Measurements from ENCODE around the gene KLHL29. TPM values are rescaled to one million over a fixed set of nuclear protein-coding genes. Genes with fewer than 3 reads are reported as not detected.

The KLHL29 gene
- total and polyA plus RNA-seq, 5 donors from 2014 or later, result 0.09 to 1.3 (median 0.24) TPM

DNA sequence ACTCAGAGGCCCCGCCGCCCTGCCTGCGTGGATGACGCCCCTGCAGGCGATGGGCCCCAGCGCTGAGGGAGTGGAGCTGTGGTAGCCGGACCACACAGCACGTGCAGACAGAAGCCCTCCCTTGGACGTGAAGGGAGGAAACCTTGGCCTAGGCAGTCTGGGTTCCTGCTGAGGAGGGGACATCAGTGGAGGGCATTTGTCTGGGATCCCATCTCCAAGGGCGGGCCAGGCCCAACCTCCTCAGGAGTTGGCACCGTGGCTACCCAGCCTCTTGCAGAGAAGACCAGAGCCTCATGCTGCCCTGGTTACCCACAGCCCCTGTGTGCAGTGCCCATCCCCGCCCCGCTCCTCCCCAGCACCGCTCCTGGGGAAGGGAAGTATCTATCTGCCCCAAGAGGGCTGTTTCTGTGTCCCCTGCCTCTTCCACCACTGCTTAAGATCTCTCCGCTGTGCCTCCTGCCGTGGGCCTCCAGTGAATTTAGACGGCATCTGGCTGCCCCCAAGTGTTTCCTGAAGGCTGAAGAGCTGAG, 241.8 kb downstream of the KLHL29 start:
- Histone ChIP-seq H3K36me3 (ENCODE audit: control insufficient read depth, insufficient read depth, low read length) (no peaks in the 10 kb centered on the region), H3K4me1 (ENCODE audit: control insufficient read depth, insufficient read depth, low read length, poor library complexity, severe bottlenecking) (no peaks in the 10 kb centered on the region), H3K27ac (ENCODE audit: insufficient read depth, low read length, poor library complexity, severe bottlenecking) (no peak overlapping the region), H3K4me3 (ENCODE audit: low read depth, low read length) (no peak overlapping the region), H3K9me3 (ENCODE audit: control insufficient read depth in 2 of 2, low read length in 2 of 2) (peaks cover 0 to 11% of the 10 kb centered on the region in 2 experiments), H3K27me3 (ENCODE audit: control insufficient read depth, insufficient read depth, low read length) (no peaks in the 10 kb centered on the region)
- Mint-ChIP-seq H3K27ac (no peak overlapping the region), H3K36me3 (no peaks in the 10 kb centered on the region), H3K4me3 (no peak overlapping the region), H3K9me3 (peaks cover 0 to 10% (median 0%) of the 10 kb centered on the region in 7 donors), H3K27me3 (no peaks in the 10 kb centered on the region), H3K4me1 (no peaks in the 10 kb centered on the region)
- DNase-seq (no peak), ATAC-seq (ENCODE audit: low read depth in 2 of 2) (no peak)

DNA sequence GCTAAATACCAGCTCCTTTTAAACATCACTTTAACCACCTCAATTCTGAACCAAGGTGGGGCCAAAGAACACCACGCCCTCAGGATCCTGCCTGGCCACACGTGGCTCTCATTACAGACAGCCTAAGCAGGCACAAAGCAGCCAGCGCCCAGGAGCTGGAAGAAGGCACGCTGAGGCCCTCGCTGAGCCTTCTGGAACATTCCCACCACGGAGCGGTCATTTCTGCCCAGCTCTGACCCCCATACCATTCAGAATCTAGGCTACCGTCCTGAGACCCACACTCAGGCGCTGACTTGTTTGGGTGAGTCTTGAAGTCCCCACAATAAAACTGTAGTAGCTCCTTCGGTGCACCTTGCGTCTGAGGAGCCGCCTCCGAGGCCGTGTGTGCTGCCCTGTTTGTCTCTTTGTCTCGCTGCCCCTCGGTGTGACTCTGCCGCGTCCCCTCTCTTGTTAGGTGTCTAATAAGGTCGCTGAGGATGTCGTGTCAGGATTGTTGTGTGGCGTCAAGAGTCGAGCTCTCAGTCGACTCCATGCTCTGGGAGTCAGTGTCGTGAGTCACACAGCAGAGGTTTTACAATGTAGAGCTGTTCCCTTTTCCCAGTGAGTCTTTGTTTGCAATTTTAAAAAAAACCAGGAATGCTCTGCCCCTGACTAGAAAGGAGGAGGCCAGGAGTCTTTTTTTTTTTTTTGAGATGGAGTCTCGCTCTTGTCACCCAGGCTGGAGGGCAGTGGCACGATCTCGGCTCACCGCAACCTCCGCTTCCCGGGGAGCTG, 242.4 kb downstream of the KLHL29 start:
- no peaks in the 10 kb centered on the region for H3K27me3 Mint-ChIP-seq
- Histone ChIP-seq H3K9me3 (ENCODE audit: control insufficient read depth in 2 of 2, low read length in 2 of 2) (peaks cover 0 to 11% of the 10 kb centered on the region in 2 experiments), H3K27ac (ENCODE audit: insufficient read depth, low read length, poor library complexity, severe bottlenecking) (no peak overlapping the region), H3K4me3 (ENCODE audit: low read depth, low read length) (no peak overlapping the region), H3K27me3 (ENCODE audit: control insufficient read depth, insufficient read depth, low read length) (no peaks in the 10 kb centered on the region), H3K4me1 (ENCODE audit: control insufficient read depth, insufficient read depth, low read length, poor library complexity, severe bottlenecking) (no peaks in the 10 kb centered on the region), H3K36me3 (ENCODE audit: control insufficient read depth, insufficient read depth, low read length) (no peaks in the 10 kb centered on the region)
- ATAC-seq (ENCODE audit: low read depth in 2 of 2) (no peak), DNase-seq (no peak)
- peak overlapping the region in 1 of 4 donors; percentile 32 for H3K4me3 Mint-ChIP-seq
- no peak overlapping the region for H3K27ac Mint-ChIP-seq
- no peaks in the 10 kb centered on the region for H3K36me3 Mint-ChIP-seq
- no peaks in the 10 kb centered on the region for H3K4me1 Mint-ChIP-seq
- peaks cover 0 to 10% (median 0%) of the 10 kb centered on the region in 7 donors for H3K9me3 Mint-ChIP-seq

DNA sequence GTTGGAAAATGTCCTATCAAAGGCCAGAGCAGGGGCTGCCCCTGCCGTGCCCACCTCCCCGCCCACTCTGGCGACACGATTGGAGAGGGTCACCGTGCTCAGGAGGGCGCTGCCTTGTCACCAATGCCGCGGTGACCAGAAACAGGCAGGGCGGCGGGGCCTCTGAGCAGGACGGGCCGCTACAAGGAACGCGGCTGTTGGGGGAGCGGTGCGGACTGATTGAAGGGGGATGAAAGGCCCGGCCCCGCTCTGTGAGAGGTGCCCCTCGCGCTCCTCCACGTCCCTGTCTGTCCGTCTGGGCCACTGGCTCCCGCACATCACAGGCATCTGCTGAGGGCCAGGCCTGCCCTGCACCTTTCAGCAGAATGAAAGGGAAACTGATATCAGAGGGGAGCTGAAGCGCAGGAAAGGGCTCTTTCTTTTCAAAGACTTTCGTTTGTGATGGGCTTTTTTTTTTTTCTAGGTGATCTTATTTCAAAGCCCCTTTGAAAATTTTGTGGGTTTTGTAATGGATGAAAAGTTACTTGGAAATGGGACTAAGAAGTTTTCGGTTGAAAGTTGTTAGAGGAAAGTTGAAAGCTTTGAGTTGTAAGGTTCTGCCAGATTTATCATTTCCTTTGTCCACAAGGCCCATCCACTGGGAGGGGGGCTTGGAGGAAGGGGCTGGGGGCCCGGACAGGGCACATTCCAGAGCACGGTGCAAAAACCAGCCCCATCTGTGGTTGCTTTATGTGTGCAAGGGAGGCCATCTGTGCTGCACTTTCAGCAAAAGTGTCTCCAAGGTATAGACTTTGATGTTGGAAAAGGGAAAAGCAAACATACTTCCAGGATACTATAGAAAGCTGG, 244.2 kb downstream of the KLHL29 start:
- Mint-ChIP-seq H3K9me3 (peaks cover 0 to 4% (median 0%) of the 10 kb centered on the region in 7 donors), H3K27me3 (no peaks in the 10 kb centered on the region), H3K4me3 (no peak overlapping the region), H3K4me1 (no peaks in the 10 kb centered on the region), H3K27ac (no peak overlapping the region), H3K36me3 (no peaks in the 10 kb centered on the region)
- H3K27me3 ChIP-seq (ENCODE audit: control insufficient read depth, insufficient read depth, low read length), result no peaks in the 10 kb centered on the region
- H3K36me3 ChIP-seq (ENCODE audit: control insufficient read depth, insufficient read depth, low read length), result no peaks in the 10 kb centered on the region
- H3K4me1 ChIP-seq (ENCODE audit: control insufficient read depth, insufficient read depth, low read length, poor library complexity, severe bottlenecking), result no peaks in the 10 kb centered on the region
- ATAC-seq (ENCODE audit: low read depth in 2 of 2) (no peak), DNase-seq (no peak)
- no peak overlapping the region for H3K27ac ChIP-seq (ENCODE audit: insufficient read depth, low read length, poor library complexity, severe bottlenecking)
- H3K9me3 ChIP-seq (ENCODE audit: control insufficient read depth in 2 of 2, low read length in 2 of 2), result peaks cover 0 to 5% of the 10 kb centered on the region in 2 experiments
- no peak overlapping the region for H3K4me3 ChIP-seq (ENCODE audit: low read depth, low read length)

DNA sequence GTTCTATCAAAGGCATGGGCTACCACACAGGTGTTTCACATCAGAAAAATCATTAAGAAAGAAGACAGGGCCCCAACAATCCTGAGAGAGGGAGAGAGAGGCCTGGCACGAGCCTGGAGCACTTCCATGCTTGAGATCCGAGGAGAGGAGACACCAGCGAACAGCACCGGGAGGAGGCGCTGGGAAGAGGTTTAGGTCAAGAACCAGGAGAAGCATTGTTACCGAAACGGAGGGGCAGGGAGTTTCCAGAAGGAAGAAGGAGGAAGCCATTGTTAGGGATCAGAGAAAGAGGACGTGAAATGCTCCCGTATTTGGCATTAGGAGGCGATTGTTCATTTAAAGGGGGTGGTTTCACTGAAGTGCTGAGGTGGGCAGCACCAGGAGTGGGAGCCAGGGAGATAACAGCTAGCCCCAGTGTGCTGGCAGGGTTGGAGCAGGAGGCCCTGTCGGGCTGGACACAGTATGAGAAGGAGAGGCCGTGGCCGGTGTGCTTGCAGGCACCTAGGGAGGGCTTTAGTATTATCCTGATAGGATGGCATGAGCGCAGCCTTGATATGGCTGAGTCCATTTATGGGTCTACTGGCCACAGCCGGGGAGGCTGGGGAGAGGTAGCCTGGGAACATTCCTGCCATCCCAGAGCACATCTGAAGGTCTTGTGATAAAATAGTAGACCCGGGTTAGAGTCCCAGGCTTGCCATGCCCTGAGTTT, 244.9 kb downstream of the KLHL29 start:
- no peak overlapping the region for H3K4me3 Mint-ChIP-seq
- H3K36me3 Mint-ChIP-seq, result no peaks in the 10 kb centered on the region
- H3K27ac Mint-ChIP-seq, result no peak overlapping the region
- Histone ChIP-seq H3K27ac (ENCODE audit: insufficient read depth, low read length, poor library complexity, severe bottlenecking) (no peak overlapping the region), H3K9me3 (ENCODE audit: control insufficient read depth in 2 of 2, low read length in 2 of 2) (no peaks in the 10 kb centered on the region), H3K4me3 (ENCODE audit: low read depth, low read length) (no peak overlapping the region), H3K36me3 (ENCODE audit: control insufficient read depth, insufficient read depth, low read length) (no peaks in the 10 kb centered on the region), H3K4me1 (ENCODE audit: control insufficient read depth, insufficient read depth, low read length, poor library complexity, severe bottlenecking) (no peaks in the 10 kb centered on the region), H3K27me3 (ENCODE audit: control insufficient read depth, insufficient read depth, low read length) (no peaks in the 10 kb centered on the region)
- H3K4me1 Mint-ChIP-seq, result no peaks in the 10 kb centered on the region
- peaks cover 0 to 2% (median 0%) of the 10 kb centered on the region in 7 donors for H3K9me3 Mint-ChIP-seq
- DNase-seq, result no peak
- H3K27me3 Mint-ChIP-seq, result no peaks in the 10 kb centered on the region
- no peak for ATAC-seq (ENCODE audit: low read depth in 2 of 2)

DNA sequence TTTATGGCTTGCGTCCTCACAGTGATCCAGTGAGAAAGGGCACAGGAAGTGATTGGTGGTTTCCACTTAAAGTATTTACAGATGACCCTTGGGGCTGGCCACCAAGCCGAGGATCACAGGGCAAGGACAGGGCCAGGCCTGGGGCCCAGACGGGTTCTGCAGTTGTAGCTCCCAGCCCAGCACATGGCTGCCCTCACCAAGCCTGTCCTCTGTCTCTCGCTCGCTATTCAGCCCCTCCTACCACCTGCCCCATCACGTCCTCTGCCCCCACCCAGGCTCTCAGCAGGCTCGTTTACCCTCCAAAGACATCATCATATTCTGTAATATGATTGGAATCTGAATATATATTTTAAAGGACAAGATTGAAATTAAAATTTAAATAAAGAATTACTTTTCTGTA, 246.0 kb downstream of the KLHL29 start:
- no peaks in the 10 kb centered on the region for H3K27me3 ChIP-seq (ENCODE audit: control insufficient read depth, insufficient read depth, low read length)
- H3K4me3 ChIP-seq (ENCODE audit: low read depth, low read length), result no peak overlapping the region
- no peak overlapping the region for H3K27ac ChIP-seq (ENCODE audit: insufficient read depth, low read length, poor library complexity, severe bottlenecking)
- no peaks in the 10 kb centered on the region for H3K4me1 ChIP-seq (ENCODE audit: control insufficient read depth, insufficient read depth, low read length, poor library complexity, severe bottlenecking)
- Mint-ChIP-seq H3K4me3 (no peak overlapping the region), H3K4me1 (no peaks in the 10 kb centered on the region), H3K27me3 (no peaks in the 10 kb centered on the region), H3K9me3 (peaks cover 0 to 2% (median 0%) of the 10 kb centered on the region in 7 donors), H3K27ac (no peak overlapping the region), H3K36me3 (no peaks in the 10 kb centered on the region)
- ATAC-seq (ENCODE audit: low read depth in 2 of 2) (no peak), DNase-seq (no peak)
- no peaks in the 10 kb centered on the region for H3K9me3 ChIP-seq (ENCODE audit: control insufficient read depth in 2 of 2, low read length in 2 of 2)
- no peaks in the 10 kb centered on the region for H3K36me3 ChIP-seq (ENCODE audit: control insufficient read depth, insufficient read depth, low read length)

DNA sequence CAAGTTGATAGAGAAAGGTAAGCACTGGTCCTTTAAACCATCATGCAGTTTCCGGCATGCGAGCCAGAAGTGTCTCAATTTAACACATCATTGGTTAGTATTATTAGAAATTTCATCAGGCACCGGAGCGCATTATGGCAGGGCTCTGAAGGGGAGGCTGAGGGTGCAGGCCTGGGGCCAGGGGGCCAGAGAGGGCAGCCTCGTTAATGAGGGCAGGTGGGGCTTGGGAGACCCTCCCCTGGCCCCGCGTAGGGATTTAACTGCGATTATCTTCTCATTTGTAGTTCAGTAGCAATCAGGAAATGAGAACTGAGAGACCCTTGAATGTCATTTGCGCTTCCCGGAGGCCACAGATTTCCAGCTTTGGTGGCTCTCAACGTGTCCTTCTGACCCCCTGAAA, 246.4 kb downstream of the KLHL29 start:
- Mint-ChIP-seq H3K36me3 (no peaks in the 10 kb centered on the region), H3K4me1 (no peaks in the 10 kb centered on the region), H3K27me3 (no peaks in the 10 kb centered on the region), H3K9me3 (peaks cover 0 to 2% (median 0%) of the 10 kb centered on the region in 7 donors), H3K27ac (no peak overlapping the region), H3K4me3 (no peak overlapping the region)
- H3K4me3 ChIP-seq (ENCODE audit: low read depth, low read length), result no peak overlapping the region
- ATAC-seq (ENCODE audit: low read depth in 2 of 2), result no peak
- H3K4me1 ChIP-seq (ENCODE audit: control insufficient read depth, insufficient read depth, low read length, poor library complexity, severe bottlenecking), result no peaks in the 10 kb centered on the region
- H3K27me3 ChIP-seq (ENCODE audit: control insufficient read depth, insufficient read depth, low read length), result no peaks in the 10 kb centered on the region
- DNase-seq, result no peak
- H3K9me3 ChIP-seq (ENCODE audit: control insufficient read depth in 2 of 2, low read length in 2 of 2), result no peaks in the 10 kb centered on the region
- no peak overlapping the region for H3K27ac ChIP-seq (ENCODE audit: insufficient read depth, low read length, poor library complexity, severe bottlenecking)
- no peaks in the 10 kb centered on the region for H3K36me3 ChIP-seq (ENCODE audit: control insufficient read depth, insufficient read depth, low read length)

DNA sequence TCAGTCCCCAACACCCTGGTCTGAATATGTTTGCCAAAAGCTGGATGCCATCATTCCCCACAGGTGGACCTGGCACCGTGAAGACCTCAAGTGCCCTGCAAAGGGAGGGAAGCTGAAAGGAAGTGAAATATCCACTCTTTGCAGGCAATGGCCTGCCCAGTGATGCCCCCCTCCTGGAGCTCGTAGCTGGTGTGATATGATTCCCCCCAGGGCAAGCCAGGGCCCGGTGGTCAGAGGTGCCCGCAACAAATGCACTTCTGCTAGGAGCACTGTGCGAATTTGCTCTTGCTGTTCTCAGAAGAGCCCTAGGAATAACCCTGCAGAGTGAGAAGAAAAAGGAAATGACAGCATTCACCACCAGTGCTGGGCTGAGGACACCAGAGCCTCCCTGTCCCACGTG, 247.4 kb downstream of the KLHL29 start:
- Histone ChIP-seq H3K27ac (ENCODE audit: insufficient read depth, low read length, poor library complexity, severe bottlenecking) (no peak overlapping the region), H3K4me3 (ENCODE audit: low read depth, low read length) (no peak overlapping the region), H3K9me3 (ENCODE audit: control insufficient read depth in 2 of 2, low read length in 2 of 2) (no peaks in the 10 kb centered on the region), H3K36me3 (ENCODE audit: control insufficient read depth, insufficient read depth, low read length) (no peaks in the 10 kb centered on the region), H3K27me3 (ENCODE audit: control insufficient read depth, insufficient read depth, low read length) (no peaks in the 10 kb centered on the region), H3K4me1 (ENCODE audit: control insufficient read depth, insufficient read depth, low read length, poor library complexity, severe bottlenecking) (no peaks in the 10 kb centered on the region)
- no peak overlapping the region for H3K4me3 Mint-ChIP-seq
- ATAC-seq (ENCODE audit: low read depth in 2 of 2), result no peak
- H3K27me3 Mint-ChIP-seq, result no peaks in the 10 kb centered on the region
- H3K27ac Mint-ChIP-seq, result no peak overlapping the region
- H3K36me3 Mint-ChIP-seq, result no peaks in the 10 kb centered on the region
- DNase-seq, result no peak
- no peaks in the 10 kb centered on the region for H3K9me3 Mint-ChIP-seq
- H3K4me1 Mint-ChIP-seq, result no peaks in the 10 kb centered on the region
